Stimulated activated CD8-positive, alpha-beta memory T cell treated with anti-CD3 and anti-CD28 coated beads, Interleukin-12 subunit alpha, Interleukin-12 subunit beta, amount 100 ng/mL, for 24 hours (primary cell): ENCODE results near the gene HLTF.
A peak's percentile ranks its signal among the peaks of the same experiment; 100 is the strongest.
"Not testable (repeated sequence)": the region's sequence is repeated elsewhere in the genome, so short reads cannot be mapped to it uniquely, and the experiment has no call there.

Source experiments
- DNase-seq: peaks from one replicate; pipeline ENCODE4 v3.0.0-alpha.2; 2020; ENCODE audit errors: extremely low read depth

The HLTF gene

GRCh38 chr3:148991219-148992026 is 94.9 kb downstream of the HLTF start, which contains the start of gene GYG1:
Gene GYG1, plus strand, starts transcription at chr3:148991540. Its CDS starts 101 bp downstream, at chr3:148991641.
- peak; percentile 52 for DNase-seq

- DNase-seq: no peak
These were observed 96.1 kb downstream of the HLTF start for GRCh38 chr3:148990236-148990635.

- DNase-seq: not testable (repeated sequence)
These were observed 98.8 kb downstream of the HLTF start for GRCh38 chr3:148987551-148987950.

GRCh38 chr3:148981273-148981672 is 105.1 kb downstream of the HLTF start:
- DNase-seq: no peak
